Measurements from ENCODE around the gene PLK1. TPM values are rescaled to one million over a fixed set of nuclear protein-coding genes. Genes with fewer than 3 reads are reported as not detected.

The PLK1 gene
- total and polyA plus RNA-seq, 2 of the 13 experiments (the other 11 are each of a cell fraction or from before 2014, with no cell fraction given): 71.5 to 76.3 TPM

- TF ChIP-seq, protein P1, sequence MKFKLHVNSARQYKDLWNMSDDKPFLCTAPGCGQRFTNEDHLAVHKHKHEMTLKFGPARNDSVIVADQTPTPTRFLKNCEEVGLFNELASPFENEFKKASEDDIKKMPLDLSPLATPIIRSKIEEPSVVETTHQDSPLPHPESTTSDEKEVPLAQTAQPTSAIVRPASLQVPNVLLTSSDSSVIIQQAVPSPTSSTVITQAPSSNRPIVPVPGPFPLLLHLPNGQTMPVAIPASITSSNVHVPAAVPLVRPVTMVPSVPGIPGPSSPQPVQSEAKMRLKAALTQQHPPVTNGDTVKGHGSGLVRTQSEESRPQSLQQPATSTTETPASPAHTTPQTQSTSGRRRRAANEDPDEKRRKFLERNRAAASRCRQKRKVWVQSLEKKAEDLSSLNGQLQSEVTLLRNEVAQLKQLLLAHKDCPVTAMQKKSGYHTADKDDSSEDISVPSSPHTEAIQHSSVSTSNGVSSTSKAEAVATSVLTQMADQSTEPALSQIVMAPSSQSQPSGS (CRISPR knock-in tag; IDR thresholded peaks at IDR 0.05): no peak
- TF ChIP-seq CCAR2 (optimal IDR thresholded peaks at IDR 0.05; ENCODE audit: low read depth, low read length) (no peak), XBP1 (CRISPR knock-in tag; IDR thresholded peaks at IDR 0.05) (no peak), ZNF615 (CRISPR knock-in tag; IDR thresholded peaks at IDR 0.05; ENCODE audit: borderline replicate concordance) (no peak), ZNF740 (CRISPR knock-in tag; IDR thresholded peaks at IDR 0.05) (0 out of 2 replicates have a peak, but pooled peaks have one; percentile 29), MAZ (IDR thresholded peaks at IDR 0.05; ENCODE audit: borderline replicate concordance, low read depth, low read length) (no peak), MAZ (CRISPR knock-in tag; IDR thresholded peaks at IDR 0.05; ENCODE audit: low read depth) (no peak), PRMT3 (CRISPR knock-in tag; IDR thresholded peaks at IDR 0.05; ENCODE audit: borderline replicate concordance, low read depth) (no peak), TGIF2 (CRISPR knock-in tag; IDR thresholded peaks at IDR 0.05) (peak; percentile 47; the same call in 1 of the 2 replicates), NFYB (CRISPR knock-in tag; IDR thresholded peaks at IDR 0.05) (no peak), ZNF280D (CRISPR knock-in tag; IDR thresholded peaks at IDR 0.05) (no peak)
- TF ChIP-seq, protein P2, sequence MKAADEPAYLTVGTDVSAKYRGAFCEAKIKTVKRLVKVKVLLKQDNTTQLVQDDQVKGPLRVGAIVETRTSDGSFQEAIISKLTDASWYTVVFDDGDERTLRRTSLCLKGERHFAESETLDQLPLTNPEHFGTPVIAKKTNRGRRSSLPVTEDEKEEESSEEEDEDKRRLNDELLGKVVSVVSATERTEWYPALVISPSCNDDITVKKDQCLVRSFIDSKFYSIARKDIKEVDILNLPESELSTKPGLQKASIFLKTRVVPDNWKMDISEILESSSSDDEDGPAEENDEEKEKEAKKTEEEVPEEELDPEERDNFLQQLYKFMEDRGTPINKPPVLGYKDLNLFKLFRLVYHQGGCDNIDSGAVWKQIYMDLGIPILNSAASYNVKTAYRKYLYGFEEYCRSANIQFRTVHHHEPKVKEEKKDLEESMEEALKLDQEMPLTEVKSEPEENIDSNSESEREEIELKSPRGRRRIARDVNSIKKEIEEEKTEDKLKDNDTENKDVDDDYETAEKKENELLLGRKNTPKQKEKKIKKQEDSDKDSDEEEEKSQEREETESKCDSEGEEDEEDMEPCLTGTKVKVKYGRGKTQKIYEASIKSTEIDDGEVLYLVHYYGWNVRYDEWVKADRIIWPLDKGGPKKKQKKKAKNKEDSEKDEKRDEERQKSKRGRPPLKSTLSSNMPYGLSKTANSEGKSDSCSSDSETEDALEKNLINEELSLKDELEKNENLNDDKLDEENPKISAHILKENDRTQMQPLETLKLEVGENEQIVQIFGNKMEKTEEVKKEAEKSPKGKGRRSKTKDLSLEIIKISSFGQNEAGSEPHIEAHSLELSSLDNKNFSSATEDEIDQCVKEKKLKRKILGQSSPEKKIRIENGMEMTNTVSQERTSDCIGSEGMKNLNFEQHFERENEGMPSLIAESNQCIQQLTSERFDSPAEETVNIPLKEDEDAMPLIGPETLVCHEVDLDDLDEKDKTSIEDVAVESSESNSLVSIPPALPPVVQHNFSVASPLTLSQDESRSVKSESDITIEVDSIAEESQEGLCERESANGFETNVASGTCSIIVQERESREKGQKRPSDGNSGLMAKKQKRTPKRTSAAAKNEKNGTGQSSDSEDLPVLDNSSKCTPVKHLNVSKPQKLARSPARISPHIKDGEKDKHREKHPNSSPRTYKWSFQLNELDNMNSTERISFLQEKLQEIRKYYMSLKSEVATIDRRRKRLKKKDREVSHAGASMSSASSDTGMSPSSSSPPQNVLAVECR (CRISPR knock-in tag; IDR thresholded peaks at IDR 0.05; ENCODE audit: borderline replicate concordance): peak; percentile 25; the same call in 1 of the 2 replicates
- TF ChIP-seq, protein P3, sequence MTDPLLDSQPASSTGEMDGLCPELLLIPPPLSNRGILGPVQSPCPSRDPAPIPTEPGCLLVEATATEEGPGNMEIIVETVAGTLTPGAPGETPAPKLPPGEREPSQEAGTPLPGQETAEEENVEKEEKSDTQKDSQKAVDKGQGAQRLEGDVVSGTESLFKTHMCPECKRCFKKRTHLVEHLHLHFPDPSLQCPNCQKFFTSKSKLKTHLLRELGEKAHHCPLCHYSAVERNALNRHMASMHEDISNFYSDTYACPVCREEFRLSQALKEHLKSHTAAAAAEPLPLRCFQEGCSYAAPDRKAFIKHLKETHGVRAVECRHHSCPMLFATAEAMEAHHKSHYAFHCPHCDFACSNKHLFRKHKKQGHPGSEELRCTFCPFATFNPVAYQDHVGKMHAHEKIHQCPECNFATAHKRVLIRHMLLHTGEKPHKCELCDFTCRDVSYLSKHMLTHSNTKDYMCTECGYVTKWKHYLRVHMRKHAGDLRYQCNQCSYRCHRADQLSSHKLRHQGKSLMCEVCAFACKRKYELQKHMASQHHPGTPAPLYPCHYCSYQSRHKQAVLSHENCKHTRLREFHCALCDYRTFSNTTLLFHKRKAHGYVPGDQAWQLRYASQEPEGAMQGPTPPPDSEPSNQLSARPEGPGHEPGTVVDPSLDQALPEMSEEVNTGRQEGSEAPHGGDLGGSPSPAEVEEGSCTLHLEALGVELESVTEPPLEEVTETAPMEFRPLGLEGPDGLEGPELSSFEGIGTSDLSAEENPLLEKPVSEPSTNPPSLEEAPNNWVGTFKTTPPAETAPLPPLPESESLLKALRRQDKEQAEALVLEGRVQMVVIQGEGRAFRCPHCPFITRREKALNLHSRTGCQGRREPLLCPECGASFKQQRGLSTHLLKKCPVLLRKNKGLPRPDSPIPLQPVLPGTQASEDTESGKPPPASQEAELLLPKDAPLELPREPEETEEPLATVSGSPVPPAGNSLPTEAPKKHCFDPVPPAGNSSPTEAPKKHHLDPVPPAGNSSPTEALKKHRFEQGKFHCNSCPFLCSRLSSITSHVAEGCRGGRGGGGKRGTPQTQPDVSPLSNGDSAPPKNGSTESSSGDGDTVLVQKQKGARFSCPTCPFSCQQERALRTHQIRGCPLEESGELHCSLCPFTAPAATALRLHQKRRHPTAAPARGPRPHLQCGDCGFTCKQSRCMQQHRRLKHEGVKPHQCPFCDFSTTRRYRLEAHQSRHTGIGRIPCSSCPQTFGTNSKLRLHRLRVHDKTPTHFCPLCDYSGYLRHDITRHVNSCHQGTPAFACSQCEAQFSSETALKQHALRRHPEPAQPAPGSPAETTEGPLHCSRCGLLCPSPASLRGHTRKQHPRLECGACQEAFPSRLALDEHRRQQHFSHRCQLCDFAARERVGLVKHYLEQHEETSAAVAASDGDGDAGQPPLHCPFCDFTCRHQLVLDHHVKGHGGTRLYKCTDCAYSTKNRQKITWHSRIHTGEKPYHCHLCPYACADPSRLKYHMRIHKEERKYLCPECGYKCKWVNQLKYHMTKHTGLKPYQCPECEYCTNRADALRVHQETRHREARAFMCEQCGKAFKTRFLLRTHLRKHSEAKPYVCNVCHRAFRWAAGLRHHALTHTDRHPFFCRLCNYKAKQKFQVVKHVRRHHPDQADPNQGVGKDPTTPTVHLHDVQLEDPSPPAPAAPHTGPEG (CRISPR knock-in tag; IDR thresholded peaks at IDR 0.05): no peak
These were observed 1.7 kb upstream of the PLK1 start (continued) for GRCh38 chr16:23676924-23677480.

Data from HepG2 (cell line).